Brain microvascular endothelial cell (primary cell): ENCODE data around the gene ERCC4.
A peak's percentile ranks its signal among the peaks of the same experiment; 100 is the strongest.
"Not testable (repeated sequence)": the region's sequence is repeated elsewhere in the genome, so short reads cannot be mapped to it uniquely, and the experiment has no call there.

Source experiments
- DNase-seq: peaks from one replicate; pipeline ENCODE4 v3.0.0-alpha.2; 2020
- H3K27ac ChIP-seq: fragments of 250-450 bp; sonication (Bioruptor Pico); 2 replicates; pipeline ENCODE4 v1.5.1; 2020; ENCODE audit warnings: mild to moderate bottlenecking, moderate library complexity
- H3K27me3 ChIP-seq: fragments of 250-450 bp; sonication (Bioruptor Pico); replicated peaks from 2 replicates; pipeline ENCODE4 v1.5.1; 2020; ENCODE audit warnings: mild to moderate bottlenecking
- H3K36me3 ChIP-seq: fragments of 250-450 bp; sonication (Bioruptor Pico); replicated peaks from 2 replicates; pipeline ENCODE4 v1.5.1; 2020; ENCODE audit warnings: mild to moderate bottlenecking
- H3K4me3 ChIP-seq: 2 replicates; pipeline ENCODE4 v1.5.1; 2011; ENCODE audit warnings: low read depth, mild to moderate bottlenecking, control low read depth, low read length, moderate library complexity
- CTCF ChIP-seq: IDR thresholded peaks from 2 replicates; pipeline ENCODE4 v1.5.1; 2011; ENCODE audit warnings: low read depth, mild to moderate bottlenecking, moderate library complexity, low read length, control low read depth, inconsistent platforms; ENCODE audit errors: missing control alignments
- in situ Hi-C: cut with HindIII; loops from 2 replicates; pipeline ENCODE4 v1.10.0; 2017; ENCODE audit warnings: low sequenced_read_pairs, low pct_ligation_motif_present

The ERCC4 gene

GRCh38 chr16:13885700-13886099 lies 34.3 kb upstream of the ERCC4 start:
- DNase-seq = no peak
- in situ Hi-C loops = no loop called here
- Histone ChIP-seq H3K4me3 (no peak overlapping the region), H3K36me3 (no peaks in the 10 kb centered on the region), H3K27me3 (no peaks in the 10 kb centered on the region), H3K27ac (no peak overlapping the region)
- no peak for TF ChIP-seq CTCF

- no peak overlapping the region for H3K27ac ChIP-seq
- H3K36me3 ChIP-seq = no peaks in the 10 kb centered on the region
- H3K27me3 ChIP-seq = no peaks in the 10 kb centered on the region
- no peak for DNase-seq
- no peak overlapping the region for H3K4me3 ChIP-seq
- in situ Hi-C loops = no loop called here
- TF ChIP-seq CTCF = no peak
Measured at GRCh38 chr16:13886608-13887007, 33.3 kb upstream of the ERCC4 start.

GRCh38 chr16:13889323-13889722 lies 30.6 kb upstream of the ERCC4 start:
- in situ Hi-C loops = not testable (repeated sequence)

GRCh38 chr16:13892301-13892700 lies 27.7 kb upstream of the ERCC4 start:
- TF ChIP-seq CTCF = no peak
- in situ Hi-C loops = no loop called here
- DNase-seq = no peak
- no peak overlapping the region for H3K27ac ChIP-seq
- no peaks in the 10 kb centered on the region for H3K36me3 ChIP-seq
- H3K4me3 ChIP-seq = no peak overlapping the region
- no peaks in the 10 kb centered on the region for H3K27me3 ChIP-seq

More at GRCh38 chr16:13889323-13889722, 30.6 kb upstream of the ERCC4 start:
- H3K27me3 ChIP-seq, H3K4me3 ChIP-seq, H3K36me3 ChIP-seq, H3K27ac ChIP-seq, DNase-seq: not testable (repeated sequence)

GRCh38 chr16:13895516-13895915 lies 24.4 kb upstream of the ERCC4 start:
- Histone ChIP-seq H3K27me3 (no peaks in the 10 kb centered on the region), H3K4me3 (no peak overlapping the region), H3K36me3 (no peaks in the 10 kb centered on the region), H3K27ac (no peak overlapping the region)
- DNase-seq = no peak
- in situ Hi-C loops = no loop called here
- no peak for TF ChIP-seq CTCF

- in situ Hi-C loops = no loop called here
- DNase-seq = no peak
- Histone ChIP-seq H3K4me3 (no peak overlapping the region), H3K27me3 (no peaks in the 10 kb centered on the region), H3K36me3 (no peaks in the 10 kb centered on the region), H3K27ac (no peak overlapping the region)
- peak; percentile 47 for TF ChIP-seq CTCF
Measured at GRCh38 chr16:13896543-13897182, 23.3 kb upstream of the ERCC4 start.
